SK-N-SH treated with all-trans-retinoic acid at 6 μM for 48 hours (cell line): ENCODE data around the gene HIF1A.

Source experiments
- ATAC-seq: fragments of 200-7000 bp; cut with Tn5 transposase; 3 replicates; pipeline ENCODE4 v1.9.1; 2020; ENCODE audit warnings: mild to moderate bottlenecking, moderate library complexity
- ARNTL ChIP-seq: fragments of 450-650 bp; formaldehyde crosslinking; IDR thresholded peaks from 2 replicates; pipeline ENCODE4 v1.5.0; 2020; ENCODE audit warnings: low read depth, mild to moderate bottlenecking, moderate library complexity, borderline replicate concordance
- BACH2 ChIP-seq: fragments of 250-450 bp; sonication (Bioruptor Pico); IDR thresholded peaks from 2 replicates; pipeline ENCODE4 v1.9.0; 2021; ENCODE audit warnings: mild to moderate bottlenecking, borderline replicate concordance
- ESRRG ChIP-seq: fragments of 250-450 bp; sonication (Bioruptor Pico); IDR thresholded peaks from 2 replicates; pipeline ENCODE4 v1.6.1; 2021; ENCODE audit warnings: mild to moderate bottlenecking
- GLIS3 ChIP-seq: fragments of 250-450 bp; sonication (Bioruptor Pico); IDR thresholded peaks from 2 replicates; pipeline ENCODE4 v1.5.0; 2020; ENCODE audit warnings: mild to moderate bottlenecking, moderate library complexity
- ISL1 ChIP-seq: fragments of 250-450 bp; sonication (Bioruptor Pico); IDR thresholded peaks from 2 replicates; pipeline ENCODE4 v2.1.2; 2022; ENCODE audit warnings: mild to moderate bottlenecking, moderate library complexity
- RARB ChIP-seq: fragments of 250-450 bp; sonication (Bioruptor Pico); IDR thresholded peaks from 2 replicates; pipeline ENCODE4 v1.8.0; 2021; ENCODE audit warnings: mild to moderate bottlenecking, moderate library complexity
- SNAI2 ChIP-seq: fragments of 250-450 bp; sonication (Bioruptor Pico); IDR thresholded peaks from 2 replicates; pipeline ENCODE4 v1.5.0; 2020; ENCODE audit warnings: mild to moderate bottlenecking, moderate library complexity
- TCF4 ChIP-seq: fragments of 250-450 bp; sonication (Bioruptor Pico); IDR thresholded peaks from 2 replicates; pipeline ENCODE4 v1.8.0; 2021; ENCODE audit warnings: mild to moderate bottlenecking, moderate library complexity, borderline replicate concordance
- TOX ChIP-seq: fragments of 250-450 bp; sonication (Bioruptor Pico); IDR thresholded peaks from 2 replicates; pipeline ENCODE4 v1.8.0; 2021; ENCODE audit warnings: mild to moderate bottlenecking, moderate library complexity, borderline replicate concordance
- ZFP3 ChIP-seq: fragments of 250-450 bp; sonication (Bioruptor Pico); IDR thresholded peaks from 2 replicates; pipeline ENCODE4 v1.5.0; 2020; ENCODE audit warnings: mild to moderate bottlenecking, moderate library complexity
- ZFP30 ChIP-seq: fragments of 450-650 bp; formaldehyde crosslinking; IDR thresholded peaks from 2 replicates; pipeline ENCODE4 v1.5.0; 2022; ENCODE audit warnings: mild to moderate bottlenecking, moderate library complexity
- ZNF565 ChIP-seq: fragments of 450-650 bp; formaldehyde crosslinking; conservative IDR thresholded peaks from 2 replicates; pipeline ENCODE4 v1.5.0; 2020; ENCODE audit warnings: low read depth, mild to moderate bottlenecking, moderate library complexity
- ZNF8 ChIP-seq: fragments of 450-650 bp; formaldehyde crosslinking; IDR thresholded peaks from 2 replicates; pipeline ENCODE4 v1.5.0; 2020; ENCODE audit warnings: mild to moderate bottlenecking, moderate library complexity
- TF ChIP-seq, protein P1 (sequence below): fragments of 250-450 bp; sonication (Bioruptor Pico); IDR thresholded peaks from 2 replicates; pipeline ENCODE4 v1.8.0; 2021; ENCODE audit warnings: low read depth, mild to moderate bottlenecking, moderate library complexity, borderline replicate concordance
- TF ChIP-seq, protein P2 (sequence below): fragments of 250-450 bp; sonication (Bioruptor Pico); IDR thresholded peaks from 2 replicates; pipeline ENCODE4 v1.8.0; 2020; ENCODE audit warnings: mild to moderate bottlenecking, moderate library complexity, borderline replicate concordance
- TF ChIP-seq, protein P3 (sequence below): fragments of 250-450 bp; sonication (Bioruptor Pico); IDR thresholded peaks from 2 replicates; pipeline ENCODE4 v1.5.0; 2020; ENCODE audit warnings: mild to moderate bottlenecking, moderate library complexity
- TF ChIP-seq, protein P4 (sequence below): fragments of 250-450 bp; sonication (Bioruptor Pico); IDR thresholded peaks from 2 replicates; pipeline ENCODE4 v1.5.1; 2021; ENCODE audit warnings: mild to moderate bottlenecking, moderate library complexity

HIF1A gene

DNA sequence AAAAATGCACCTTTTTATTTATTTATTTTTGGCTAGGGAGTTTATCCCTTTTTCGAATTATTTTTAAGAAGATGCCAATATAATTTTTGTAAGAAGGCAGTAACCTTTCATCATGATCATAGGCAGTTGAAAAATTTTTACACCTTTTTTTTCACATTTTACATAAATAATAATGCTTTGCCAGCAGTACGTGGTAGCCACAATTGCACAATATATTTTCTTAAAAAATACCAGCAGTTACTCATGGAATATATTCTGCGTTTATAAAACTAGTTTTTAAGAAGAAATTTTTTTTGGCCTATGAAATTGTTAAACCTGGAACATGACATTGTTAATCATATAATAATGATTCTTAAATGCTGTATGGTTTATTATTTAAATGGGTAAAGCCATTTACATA is 52.0 kb downstream of the HIF1A start:
- TF ChIP-seq, protein P1, sequence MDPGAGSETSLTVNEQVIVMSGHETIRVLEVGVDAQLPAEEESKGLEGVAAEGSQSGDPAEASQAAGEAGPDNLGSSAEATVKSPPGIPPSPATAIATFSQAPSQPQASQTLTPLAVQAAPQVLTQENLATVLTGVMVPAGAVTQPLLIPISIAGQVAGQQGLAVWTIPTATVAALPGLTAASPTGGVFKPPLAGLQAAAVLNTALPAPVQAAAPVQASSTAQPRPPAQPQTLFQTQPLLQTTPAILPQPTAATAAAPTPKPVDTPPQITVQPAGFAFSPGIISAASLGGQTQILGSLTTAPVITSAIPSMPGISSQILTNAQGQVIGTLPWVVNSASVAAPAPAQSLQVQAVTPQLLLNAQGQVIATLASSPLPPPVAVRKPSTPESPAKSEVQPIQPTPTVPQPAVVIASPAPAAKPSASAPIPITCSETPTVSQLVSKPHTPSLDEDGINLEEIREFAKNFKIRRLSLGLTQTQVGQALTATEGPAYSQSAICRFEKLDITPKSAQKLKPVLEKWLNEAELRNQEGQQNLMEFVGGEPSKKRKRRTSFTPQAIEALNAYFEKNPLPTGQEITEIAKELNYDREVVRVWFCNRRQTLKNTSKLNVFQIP (CRISPR knock-in tag), result no peak
- ATAC-seq, result no peak

DNA sequence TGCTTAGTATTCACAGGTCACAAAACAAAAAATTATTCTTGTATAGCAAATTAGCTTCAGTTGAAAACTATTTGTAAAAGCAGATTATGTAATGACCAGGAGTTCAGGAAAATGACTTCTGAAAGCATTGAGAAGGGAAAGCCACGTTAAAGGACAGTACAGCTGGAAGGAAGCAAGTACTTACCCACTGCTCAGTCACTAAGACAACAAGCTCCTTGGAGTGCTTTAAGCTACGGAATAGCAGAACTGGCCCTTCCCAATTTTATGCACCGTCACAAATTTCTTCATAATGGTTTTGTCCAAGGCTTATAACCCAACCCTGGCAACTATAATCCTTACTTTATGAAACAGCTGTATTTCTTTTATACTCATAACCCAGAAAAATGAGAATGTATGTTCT is 54.0 kb downstream of the HIF1A start:
- no peak for ATAC-seq

DNA sequence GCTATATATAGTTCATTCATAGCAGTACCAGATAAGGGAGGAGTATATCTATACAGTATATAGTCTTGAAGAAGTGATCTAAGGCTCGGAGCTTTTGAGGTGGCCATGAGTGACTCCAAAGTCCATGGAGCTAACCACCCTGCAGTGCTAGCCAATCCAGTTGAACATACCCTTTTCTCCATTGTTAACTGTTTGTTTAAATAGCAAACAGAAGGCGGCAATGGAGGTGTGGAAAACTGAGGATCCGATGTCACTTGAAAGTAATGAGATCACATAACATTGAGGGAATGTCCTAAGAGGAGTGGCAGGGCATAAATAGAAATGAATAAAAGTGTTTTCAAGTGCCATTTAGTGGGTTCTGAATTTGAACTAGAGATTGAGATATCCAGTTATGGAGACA is 54.6 kb downstream of the HIF1A start:
- no peak for ATAC-seq
- TF ChIP-seq, protein P1 (CRISPR knock-in tag), result no peak
- TF ChIP-seq ZFP30 (CRISPR knock-in tag), result no peak
- no peak for TF ChIP-seq BACH2
- TF ChIP-seq ZFP3 (CRISPR knock-in tag), result no peak
- TF ChIP-seq SNAI2 (CRISPR knock-in tag), result no peak
- TF ChIP-seq ESRRG (CRISPR knock-in tag), result no peak
- TF ChIP-seq, protein P2, sequence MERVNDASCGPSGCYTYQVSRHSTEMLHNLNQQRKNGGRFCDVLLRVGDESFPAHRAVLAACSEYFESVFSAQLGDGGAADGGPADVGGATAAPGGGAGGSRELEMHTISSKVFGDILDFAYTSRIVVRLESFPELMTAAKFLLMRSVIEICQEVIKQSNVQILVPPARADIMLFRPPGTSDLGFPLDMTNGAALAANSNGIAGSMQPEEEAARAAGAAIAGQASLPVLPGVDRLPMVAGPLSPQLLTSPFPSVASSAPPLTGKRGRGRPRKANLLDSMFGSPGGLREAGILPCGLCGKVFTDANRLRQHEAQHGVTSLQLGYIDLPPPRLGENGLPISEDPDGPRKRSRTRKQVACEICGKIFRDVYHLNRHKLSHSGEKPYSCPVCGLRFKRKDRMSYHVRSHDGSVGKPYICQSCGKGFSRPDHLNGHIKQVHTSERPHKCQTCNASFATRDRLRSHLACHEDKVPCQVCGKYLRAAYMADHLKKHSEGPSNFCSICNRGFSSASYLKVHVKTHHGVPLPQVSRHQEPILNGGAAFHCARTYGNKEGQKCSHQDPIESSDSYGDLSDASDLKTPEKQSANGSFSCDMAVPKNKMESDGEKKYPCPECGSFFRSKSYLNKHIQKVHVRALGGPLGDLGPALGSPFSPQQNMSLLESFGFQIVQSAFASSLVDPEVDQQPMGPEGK (CRISPR knock-in tag), result no peak
- TF ChIP-seq, protein P3, sequence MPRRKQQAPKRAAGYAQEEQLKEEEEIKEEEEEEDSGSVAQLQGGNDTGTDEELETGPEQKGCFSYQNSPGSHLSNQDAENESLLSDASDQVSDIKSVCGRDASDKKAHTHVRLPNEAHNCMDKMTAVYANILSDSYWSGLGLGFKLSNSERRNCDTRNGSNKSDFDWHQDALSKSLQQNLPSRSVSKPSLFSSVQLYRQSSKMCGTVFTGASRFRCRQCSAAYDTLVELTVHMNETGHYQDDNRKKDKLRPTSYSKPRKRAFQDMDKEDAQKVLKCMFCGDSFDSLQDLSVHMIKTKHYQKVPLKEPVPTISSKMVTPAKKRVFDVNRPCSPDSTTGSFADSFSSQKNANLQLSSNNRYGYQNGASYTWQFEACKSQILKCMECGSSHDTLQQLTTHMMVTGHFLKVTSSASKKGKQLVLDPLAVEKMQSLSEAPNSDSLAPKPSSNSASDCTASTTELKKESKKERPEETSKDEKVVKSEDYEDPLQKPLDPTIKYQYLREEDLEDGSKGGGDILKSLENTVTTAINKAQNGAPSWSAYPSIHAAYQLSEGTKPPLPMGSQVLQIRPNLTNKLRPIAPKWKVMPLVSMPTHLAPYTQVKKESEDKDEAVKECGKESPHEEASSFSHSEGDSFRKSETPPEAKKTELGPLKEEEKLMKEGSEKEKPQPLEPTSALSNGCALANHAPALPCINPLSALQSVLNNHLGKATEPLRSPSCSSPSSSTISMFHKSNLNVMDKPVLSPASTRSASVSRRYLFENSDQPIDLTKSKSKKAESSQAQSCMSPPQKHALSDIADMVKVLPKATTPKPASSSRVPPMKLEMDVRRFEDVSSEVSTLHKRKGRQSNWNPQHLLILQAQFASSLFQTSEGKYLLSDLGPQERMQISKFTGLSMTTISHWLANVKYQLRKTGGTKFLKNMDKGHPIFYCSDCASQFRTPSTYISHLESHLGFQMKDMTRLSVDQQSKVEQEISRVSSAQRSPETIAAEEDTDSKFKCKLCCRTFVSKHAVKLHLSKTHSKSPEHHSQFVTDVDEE (CRISPR knock-in tag), result no peak
- no peak for TF ChIP-seq GLIS3 (CRISPR knock-in tag)

More for the DNA sequence above, 54.0 kb downstream of the HIF1A start:
- TF ChIP-seq ZFP30 (CRISPR knock-in tag), result no peak
- no peak for TF ChIP-seq ARNTL (CRISPR knock-in tag)
- TF ChIP-seq ESRRG (CRISPR knock-in tag), result no peak
- TF ChIP-seq, protein P3 (CRISPR knock-in tag), result no peak
- TF ChIP-seq, protein P4, sequence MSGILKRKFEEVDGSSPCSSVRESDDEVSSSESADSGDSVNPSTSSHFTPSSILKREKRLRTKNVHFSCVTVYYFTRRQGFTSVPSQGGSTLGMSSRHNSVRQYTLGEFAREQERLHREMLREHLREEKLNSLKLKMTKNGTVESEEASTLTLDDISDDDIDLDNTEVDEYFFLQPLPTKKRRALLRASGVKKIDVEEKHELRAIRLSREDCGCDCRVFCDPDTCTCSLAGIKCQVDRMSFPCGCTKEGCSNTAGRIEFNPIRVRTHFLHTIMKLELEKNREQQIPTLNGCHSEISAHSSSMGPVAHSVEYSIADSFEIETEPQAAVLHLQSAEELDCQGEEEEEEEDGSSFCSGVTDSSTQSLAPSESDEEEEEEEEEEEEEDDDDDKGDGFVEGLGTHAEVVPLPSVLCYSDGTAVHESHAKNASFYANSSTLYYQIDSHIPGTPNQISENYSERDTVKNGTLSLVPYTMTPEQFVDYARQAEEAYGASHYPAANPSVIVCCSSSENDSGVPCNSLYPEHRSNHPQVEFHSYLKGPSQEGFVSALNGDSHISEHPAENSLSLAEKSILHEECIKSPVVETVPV (CRISPR knock-in tag), result no peak
- no peak for TF ChIP-seq BACH2
- TF ChIP-seq RARB (CRISPR knock-in tag), result no peak
- no peak for TF ChIP-seq TOX (CRISPR knock-in tag)
- TF ChIP-seq, protein P2 (CRISPR knock-in tag), result no peak
- TF ChIP-seq ZNF8 (CRISPR knock-in tag), result no peak
- TF ChIP-seq ZNF565 (CRISPR knock-in tag), result no peak
- no peak for TF ChIP-seq SNAI2 (CRISPR knock-in tag)
- TF ChIP-seq ZFP3 (CRISPR knock-in tag), result no peak
- no peak for TF ChIP-seq TCF4 (CRISPR knock-in tag)
- no peak for TF ChIP-seq ISL1 (CRISPR knock-in tag)
